Activated CD4-positive, alpha-beta T cell treated with anti-CD3 and anti-CD28 coated beads for 24 hours (primary cell): Measurements from ENCODE around the gene IQCC.

Source experiments
- DNase-seq, 2 donors: peaks; one replicate each; pipeline ENCODE4 v3.0.0-alpha.2; 2020; ENCODE audit warnings: low read depth in 2 of 2

IQCC gene

DNA sequence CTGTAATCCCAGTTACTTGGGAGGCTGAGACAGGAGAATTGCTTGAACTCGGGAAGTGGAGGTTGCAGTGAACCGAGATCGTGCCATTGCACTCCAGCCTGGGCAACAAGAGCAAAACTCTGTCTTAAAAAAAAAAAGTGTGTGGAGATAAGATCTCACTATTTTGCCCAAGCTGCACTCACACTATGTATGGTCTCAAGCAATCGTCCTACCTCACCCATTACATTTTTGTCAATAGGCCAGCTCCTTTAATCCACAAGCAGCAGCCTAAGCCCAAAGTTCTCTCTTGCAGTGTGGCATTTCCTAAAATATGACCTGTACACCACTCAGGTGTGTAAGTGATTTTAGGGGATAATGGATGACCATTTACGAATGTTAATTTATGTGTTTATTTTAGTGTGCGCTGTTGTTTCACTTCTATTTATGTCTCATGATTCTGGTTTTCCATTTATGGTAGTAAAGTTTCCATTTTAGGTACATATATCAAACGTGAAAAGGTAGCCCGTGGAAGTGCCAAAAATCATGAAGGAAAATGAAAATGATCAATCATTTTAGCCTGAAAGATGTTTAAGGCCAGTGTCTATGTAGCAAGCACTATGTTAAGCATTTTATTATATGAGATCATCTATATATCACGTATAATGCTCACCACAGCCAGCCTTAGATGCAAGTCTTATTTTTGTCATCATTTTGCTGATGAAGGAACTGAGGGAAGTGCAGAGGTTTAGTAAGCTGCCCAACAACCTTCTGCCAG is 51.2 kb downstream of the IQCC start:
- DNase-seq: no peak

GRCh38 chr1:32257227-32257508 is 51.7 kb downstream of the IQCC start:
- DNase-seq: no peak
